OCI-LY3 (cell line): ENCODE results near the gene FAM107B.

Experiments
- H2AFZ ChIP-seq: fragments of 200-600, 300-600 bp; shearing (Covaris generic); 2 replicates; pipeline ENCODE4 v1.6.0; 2014; ENCODE audit warnings: antibody characterized with exemption, low read depth, low read length
- H3K27ac ChIP-seq: fragments of 200-600, 300-600 bp; sonication (generic); 2 replicates; pipeline ENCODE4 v1.5.1; 2014; ENCODE audit warnings: mild to moderate bottlenecking, low read length, moderate library complexity, mixed read lengths
- H3K27me3 ChIP-seq: fragments of 200-600, 300-600 bp; sonication (generic); 2 replicates; pipeline ENCODE4 v1.6.1; 2014; ENCODE audit warnings: low read depth, low read length, mixed read lengths
- H3K36me3 ChIP-seq: fragments of 200-600, 300-600 bp; sonication (generic); replicated peaks from 2 replicates; pipeline ENCODE3; 2014; ENCODE audit warnings: low read depth, low read length, mixed read lengths
- H3K4me1 ChIP-seq: fragments of 300-600, 200-600 bp; sonication (generic); 2 replicates; pipeline ENCODE4 v1.6.1; 2014; ENCODE audit warnings: low read length, mixed read lengths
- H3K4me2 ChIP-seq: fragments of 200-600, 300-600 bp; sonication (generic); 2 replicates; pipeline ENCODE4 v1.6.1; 2014; ENCODE audit warnings: low read length, mixed read lengths
- H3K4me3 ChIP-seq: fragments of 300-600, 200-600 bp; sonication (generic); 2 replicates; pipeline ENCODE4 v1.5.1; 2014; ENCODE audit warnings: antibody characterized with exemption, mild to moderate bottlenecking, low read length, moderate library complexity
- H3K79me2 ChIP-seq: fragments of 300-600, 200-600 bp; shearing (Covaris generic); 2 replicates; pipeline ENCODE4 v1.6.1; 2014; ENCODE audit warnings: mild to moderate bottlenecking, low read length, mixed read lengths
- H3K9ac ChIP-seq: fragments of 300-600, 200-600 bp; shearing (Covaris generic); 2 replicates; pipeline ENCODE4 v1.6.0; 2014; ENCODE audit warnings: mild to moderate bottlenecking, low read length, moderate library complexity
- H3K9me3 ChIP-seq: fragments of 200-600, 300-600 bp; shearing (Covaris generic); 2 replicates; pipeline ENCODE4 v1.6.1; 2014; ENCODE audit warnings: low read length, mixed read lengths; ENCODE audit not compliant: insufficient read depth
- H4K20me1 ChIP-seq: fragments of 200-600, 300-600 bp; sonication (generic); 2 replicates; pipeline ENCODE4 v1.6.1; 2016; ENCODE audit warnings: low read length, mixed read lengths; ENCODE audit not compliant: insufficient read depth
- EZH2phosphoT487 ChIP-seq: fragments of 200-600 bp; shearing (Covaris generic); IDR thresholded peaks from 2 replicates; pipeline ENCODE4 v1.6.1; 2018; ENCODE audit warnings: antibody characterized with exemption, mixed run types, low read depth
- TF ChIP-seq, protein P1 (sequence below): fragments of 200-600, 300-600 bp; sonication (generic); IDR thresholded peaks from 2 replicates; pipeline ENCODE4 v1.5.1; 2014; ENCODE audit warnings: antibody characterized with exemption, low read length, low read depth

Gene FAM107B

GRCh38 chr10:14560791-14561765 lies 213.6 kb downstream of the FAM107B start:
- Histone ChIP-seq H3K9ac (no peak overlapping the region), H3K4me2 (peak overlapping the region; percentile 55; the same call in 1 of the 2 replicates), H3K27me3 (no peaks in the 10 kb centered on the region), H3K79me2 (peaks cover 100% of the 10 kb centered on the region), H3K4me3 (no peak overlapping the region), H4K20me1 (peaks cover 97% of the 10 kb centered on the region), H2AFZ (no peak overlapping the region), H3K4me1 (peaks cover 66% of the 10 kb centered on the region), H3K9me3 (no peaks in the 10 kb centered on the region), H3K27ac (no peak overlapping the region), H3K36me3 (peaks cover 8% of the 10 kb centered on the region)
- no peak for TF ChIP-seq EZH2phosphoT487
- TF ChIP-seq, protein P1, sequence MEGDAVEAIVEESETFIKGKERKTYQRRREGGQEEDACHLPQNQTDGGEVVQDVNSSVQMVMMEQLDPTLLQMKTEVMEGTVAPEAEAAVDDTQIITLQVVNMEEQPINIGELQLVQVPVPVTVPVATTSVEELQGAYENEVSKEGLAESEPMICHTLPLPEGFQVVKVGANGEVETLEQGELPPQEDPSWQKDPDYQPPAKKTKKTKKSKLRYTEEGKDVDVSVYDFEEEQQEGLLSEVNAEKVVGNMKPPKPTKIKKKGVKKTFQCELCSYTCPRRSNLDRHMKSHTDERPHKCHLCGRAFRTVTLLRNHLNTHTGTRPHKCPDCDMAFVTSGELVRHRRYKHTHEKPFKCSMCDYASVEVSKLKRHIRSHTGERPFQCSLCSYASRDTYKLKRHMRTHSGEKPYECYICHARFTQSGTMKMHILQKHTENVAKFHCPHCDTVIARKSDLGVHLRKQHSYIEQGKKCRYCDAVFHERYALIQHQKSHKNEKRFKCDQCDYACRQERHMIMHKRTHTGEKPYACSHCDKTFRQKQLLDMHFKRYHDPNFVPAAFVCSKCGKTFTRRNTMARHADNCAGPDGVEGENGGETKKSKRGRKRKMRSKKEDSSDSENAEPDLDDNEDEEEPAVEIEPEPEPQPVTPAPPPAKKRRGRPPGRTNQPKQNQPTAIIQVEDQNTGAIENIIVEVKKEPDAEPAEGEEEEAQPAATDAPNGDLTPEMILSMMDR = no peak

DNA sequence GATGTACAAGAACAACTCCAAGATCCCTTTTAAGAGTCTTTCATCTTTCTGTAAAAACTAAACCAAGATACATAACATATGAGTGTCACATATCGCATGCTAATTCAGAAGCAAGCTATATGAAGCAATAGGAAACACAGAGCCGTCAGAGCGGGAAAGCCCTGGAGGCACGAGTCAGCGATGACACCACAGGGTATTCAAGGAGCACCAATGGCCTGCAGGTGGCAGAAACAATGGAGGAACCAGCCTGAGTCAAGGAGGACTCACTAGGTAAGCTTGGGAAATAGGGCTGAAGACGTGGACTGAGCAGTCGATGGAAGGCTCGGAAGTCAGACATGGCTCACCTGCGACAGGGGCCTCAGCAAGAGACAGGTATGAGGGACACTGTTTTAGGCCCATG lies 214.4 kb downstream of the FAM107B start:
- peaks cover 97% of the 10 kb centered on the region for H4K20me1 ChIP-seq
- H2AFZ ChIP-seq = no peak overlapping the region
- no peak overlapping the region; the same call in 1 of the 2 replicates for H3K9ac ChIP-seq
- 0 out of 2 replicates have a peak overlapping the region, but pooled peaks have one; percentile 16 for H3K27ac ChIP-seq
- H3K27me3 ChIP-seq = no peaks in the 10 kb centered on the region
- peak overlapping the region; percentile 55 for H3K4me2 ChIP-seq
- H3K79me2 ChIP-seq = peaks cover 100% of the 10 kb centered on the region
- H3K4me3 ChIP-seq = peak overlapping the region; percentile 40
- peaks cover 72% of the 10 kb centered on the region for H3K4me1 ChIP-seq
- TF ChIP-seq, protein P1 = peak; percentile 12
- no peak for TF ChIP-seq EZH2phosphoT487
- H3K36me3 ChIP-seq = peaks cover 7% of the 10 kb centered on the region
- H3K9me3 ChIP-seq = no peaks in the 10 kb centered on the region

DNA sequence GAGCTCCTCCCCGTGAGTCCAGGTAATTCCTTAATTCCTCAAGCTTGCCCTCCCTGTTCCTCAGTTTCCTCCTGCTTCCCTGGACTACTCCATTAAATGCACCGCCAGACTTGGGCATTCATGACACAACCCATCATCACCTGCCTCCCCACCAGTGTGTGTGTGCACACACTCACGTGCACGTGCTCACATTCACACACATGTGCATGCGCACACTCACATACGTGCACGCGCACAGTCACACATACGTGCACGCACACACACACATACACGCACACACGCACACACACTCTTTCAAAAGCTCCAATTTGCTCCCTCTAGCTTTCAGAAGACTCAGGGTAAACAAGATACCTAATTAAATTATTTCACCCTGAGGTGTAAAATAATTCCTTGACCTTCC lies 216.7 kb downstream of the FAM107B start:
- peaks cover 100% of the 10 kb centered on the region for H3K79me2 ChIP-seq
- H4K20me1 ChIP-seq = peaks cover 97% of the 10 kb centered on the region
- H3K9ac ChIP-seq = no peak overlapping the region

GRCh38 chr10:14557567-14557966 lies 217.1 kb downstream of the FAM107B start:
- Histone ChIP-seq H2AFZ (no peak overlapping the region), H3K4me1 (peaks cover 55% of the 10 kb centered on the region), H3K79me2 (peaks cover 100% of the 10 kb centered on the region), H3K36me3 (peaks cover 10% of the 10 kb centered on the region), H3K27me3 (no peaks in the 10 kb centered on the region), H3K9me3 (no peaks in the 10 kb centered on the region), H3K27ac (no peak overlapping the region), H4K20me1 (peaks cover 97% of the 10 kb centered on the region), H3K4me3 (no peak overlapping the region), H3K4me2 (no peak overlapping the region), H3K9ac (no peak overlapping the region)
- TF ChIP-seq, protein P1 = no peak
- no peak for TF ChIP-seq EZH2phosphoT487

More for the DNA sequence above, 216.7 kb downstream of the FAM107B start:
- peaks cover 59% of the 10 kb centered on the region for H3K4me1 ChIP-seq
- no peak overlapping the region for H2AFZ ChIP-seq
- no peak overlapping the region for H3K4me2 ChIP-seq
- no peaks in the 10 kb centered on the region for H3K27me3 ChIP-seq
- peaks cover 10% of the 10 kb centered on the region for H3K36me3 ChIP-seq
- TF ChIP-seq, protein P1 = no peak
- no peak for TF ChIP-seq EZH2phosphoT487
- H3K27ac ChIP-seq = no peak overlapping the region
- H3K4me3 ChIP-seq = no peak overlapping the region
- no peaks in the 10 kb centered on the region for H3K9me3 ChIP-seq
